GM06990 (cell line): ENCODE data around the gene IFNL2.

ENCODE experiments used
- DNase-seq: peaks from one replicate; pipeline ENCODE4 v3.0.0-alpha.2; 2011; ENCODE audit not compliant: insufficient read length; ENCODE audit errors: extremely low read depth
- H3K27me3 ChIP-seq: replicated peaks from 2 replicates; pipeline ENCODE4 v1.6.0; 2011; ENCODE audit warnings: low read length; ENCODE audit not compliant: control insufficient read depth, insufficient read depth
- H3K36me3 ChIP-seq: 2 replicates; pipeline ENCODE4 v1.5.1; 2011; ENCODE audit warnings: low read length; ENCODE audit not compliant: control insufficient read depth, insufficient read depth
- H3K4me3 ChIP-seq: replicated peaks from 2 replicates; pipeline ENCODE4 v1.5.1; 2011; ENCODE audit warnings: low read depth, mild to moderate bottlenecking, control low read depth, low read length
- CTCF ChIP-seq: IDR thresholded peaks from 2 replicates; pipeline ENCODE4 v1.5.1; 2011; ENCODE audit warnings: low read length, control low read depth, mild to moderate bottlenecking, inconsistent platforms; ENCODE audit not compliant: insufficient read depth, poor library complexity, severe bottlenecking

The IFNL2 gene

DNA sequence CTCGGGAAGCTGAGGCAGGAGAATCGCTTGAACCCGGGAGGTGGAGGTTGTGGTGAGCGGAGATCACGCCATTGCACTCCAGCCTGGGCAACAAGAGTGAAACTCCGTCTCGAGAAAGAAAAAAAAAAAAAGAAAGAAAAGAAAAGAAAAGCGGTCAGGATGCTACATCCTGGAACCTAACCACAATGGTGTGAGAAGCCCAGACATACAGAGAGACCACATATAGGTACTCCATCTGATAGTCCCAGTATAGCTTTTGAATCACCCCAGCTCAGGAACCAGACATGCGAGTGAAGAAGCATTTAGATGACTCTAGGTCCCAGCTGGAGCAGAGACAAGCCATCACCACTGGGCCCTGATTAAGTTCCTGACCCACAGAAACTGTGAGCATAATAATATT lies 31.2 kb downstream of the IFNL2 start:
- Histone ChIP-seq H3K36me3 (no peaks in the 10 kb centered on the region), H3K27me3 (no peaks in the 10 kb centered on the region), H3K4me3 (no peak overlapping the region)
- TF ChIP-seq CTCF = no peak
- DNase-seq = no peak

GRCh38 chr19:39299832-39300231 lies 31.6 kb downstream of the IFNL2 start:
- Histone ChIP-seq H3K36me3 (no peaks in the 10 kb centered on the region), H3K4me3 (no peak overlapping the region), H3K27me3 (no peaks in the 10 kb centered on the region)
- DNase-seq = no peak
- TF ChIP-seq CTCF = no peak

DNA sequence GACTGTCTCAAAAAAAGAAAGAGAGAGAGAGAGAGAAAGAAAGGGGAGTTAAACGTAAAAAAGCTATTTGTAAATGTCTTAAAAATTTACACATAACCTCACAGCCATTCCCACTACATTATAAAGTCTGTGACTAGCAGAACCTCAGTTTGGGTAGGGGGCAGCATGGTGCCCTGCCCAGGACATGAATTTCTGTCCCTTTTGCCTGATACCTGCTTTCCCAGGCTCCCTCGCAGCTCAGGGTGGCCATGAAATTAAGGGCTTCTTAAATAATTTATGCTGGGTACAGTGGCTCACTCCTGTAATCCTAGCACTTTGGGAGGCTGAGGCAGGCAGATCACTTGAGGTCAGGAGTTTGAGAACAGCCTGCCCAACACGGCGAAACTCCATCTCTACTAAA lies 32.8 kb downstream of the IFNL2 start:
- Histone ChIP-seq H3K4me3 (no peak overlapping the region), H3K36me3 (no peaks in the 10 kb centered on the region), H3K27me3 (no peaks in the 10 kb centered on the region)
- no peak for DNase-seq
- no peak for TF ChIP-seq CTCF

GRCh38 chr19:39301562-39301961 lies 33.4 kb downstream of the IFNL2 start:
- no peak for DNase-seq
- TF ChIP-seq CTCF = no peak

GRCh38 chr19:39303373-39304184 lies 35.4 kb downstream of the IFNL2 start:
- Histone ChIP-seq H3K36me3 (no peaks in the 10 kb centered on the region), H3K4me3 (no peak overlapping the region), H3K27me3 (no peaks in the 10 kb centered on the region)
- no peak for DNase-seq
- TF ChIP-seq CTCF = no peak

More at GRCh38 chr19:39301562-39301961, 33.4 kb downstream of the IFNL2 start:
- no peak overlapping the region for H3K4me3 ChIP-seq
- H3K36me3 ChIP-seq = no peaks in the 10 kb centered on the region
- no peaks in the 10 kb centered on the region for H3K27me3 ChIP-seq

DNA sequence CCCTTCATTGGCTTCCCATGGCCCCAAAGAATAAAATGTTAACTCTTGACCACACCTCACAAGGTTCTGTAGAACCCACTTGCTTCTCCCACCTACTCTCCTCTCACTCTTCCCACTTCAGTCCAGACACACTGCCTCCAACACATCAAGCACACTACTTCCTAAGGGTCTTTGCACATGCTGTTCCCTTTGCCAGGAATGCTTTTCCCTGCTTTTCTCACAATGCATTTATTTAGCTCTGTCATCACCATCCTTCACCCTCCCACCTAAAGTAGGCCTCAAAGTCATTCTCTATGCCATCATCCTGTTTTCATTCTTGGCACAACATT lies 36.0 kb downstream of the IFNL2 start:
- Histone ChIP-seq H3K36me3 (no peaks in the 10 kb centered on the region), H3K4me3 (no peak overlapping the region), H3K27me3 (no peaks in the 10 kb centered on the region)
- TF ChIP-seq CTCF = no peak
- no peak for DNase-seq
